ENCODE results near the gene KRTAP1-3. TPM values are rescaled to one million over a fixed set of nuclear protein-coding genes. Genes with fewer than 3 reads are reported as not detected.
"Not testable (repeated sequence)": the region's sequence is repeated elsewhere in the genome, so short reads cannot be mapped to it uniquely, and the experiment has no call there.

KRTAP1-3 gene
- total RNA-seq, 3 donors from 2014 or later = not detected

DNA sequence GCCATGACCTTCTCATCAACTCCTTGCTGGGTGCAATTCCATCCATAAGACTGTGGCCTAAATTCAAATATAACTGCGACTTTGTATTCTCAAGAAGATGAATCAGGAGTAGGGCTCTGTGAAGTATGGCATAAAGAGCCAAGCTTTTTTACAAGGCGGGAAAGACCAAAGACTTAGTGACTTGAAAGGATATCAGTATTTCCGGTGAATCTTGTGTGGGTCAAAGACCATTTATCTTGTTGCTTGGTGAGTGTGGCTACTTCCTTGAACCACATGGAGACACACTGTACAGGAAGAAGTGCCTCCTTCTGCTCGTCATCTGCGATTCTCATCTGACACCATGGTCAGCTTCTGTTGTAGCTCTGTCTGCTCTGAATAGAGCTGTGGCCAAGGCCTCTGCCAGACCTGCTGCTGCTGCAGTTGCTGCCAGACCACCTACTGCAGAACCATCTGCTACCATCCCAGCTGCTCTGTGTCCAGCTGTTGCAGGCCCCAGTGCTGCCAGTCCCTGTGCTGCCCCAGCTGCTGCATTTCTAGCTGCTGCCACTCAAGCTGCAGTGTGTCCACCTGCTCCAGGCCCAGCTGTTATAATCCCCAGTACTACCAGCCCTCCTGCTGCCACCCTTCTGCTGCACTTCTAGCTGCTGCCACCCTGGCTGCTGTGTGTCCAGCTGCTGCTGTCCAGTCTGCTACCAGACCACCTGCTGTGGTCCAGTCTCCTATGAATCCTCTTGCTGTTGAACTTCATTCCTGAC lies 37.1 kb upstream of the KRTAP1-3 start:
- H3K27ac ChIP-seq = no peak overlapping the region
- no peaks in the 10 kb centered on the region for H3K4me1 ChIP-seq
- H3K36me3 ChIP-seq = no peaks in the 10 kb centered on the region
- H3K4me3 ChIP-seq = no peak overlapping the region
- TF ChIP-seq POLR2A (IDR thresholded peaks at IDR 0.05) (no peak), POLR2AphosphoS5 (IDR thresholded peaks at IDR 0.05) (no peak)
- TF ChIP-seq, protein P1, sequence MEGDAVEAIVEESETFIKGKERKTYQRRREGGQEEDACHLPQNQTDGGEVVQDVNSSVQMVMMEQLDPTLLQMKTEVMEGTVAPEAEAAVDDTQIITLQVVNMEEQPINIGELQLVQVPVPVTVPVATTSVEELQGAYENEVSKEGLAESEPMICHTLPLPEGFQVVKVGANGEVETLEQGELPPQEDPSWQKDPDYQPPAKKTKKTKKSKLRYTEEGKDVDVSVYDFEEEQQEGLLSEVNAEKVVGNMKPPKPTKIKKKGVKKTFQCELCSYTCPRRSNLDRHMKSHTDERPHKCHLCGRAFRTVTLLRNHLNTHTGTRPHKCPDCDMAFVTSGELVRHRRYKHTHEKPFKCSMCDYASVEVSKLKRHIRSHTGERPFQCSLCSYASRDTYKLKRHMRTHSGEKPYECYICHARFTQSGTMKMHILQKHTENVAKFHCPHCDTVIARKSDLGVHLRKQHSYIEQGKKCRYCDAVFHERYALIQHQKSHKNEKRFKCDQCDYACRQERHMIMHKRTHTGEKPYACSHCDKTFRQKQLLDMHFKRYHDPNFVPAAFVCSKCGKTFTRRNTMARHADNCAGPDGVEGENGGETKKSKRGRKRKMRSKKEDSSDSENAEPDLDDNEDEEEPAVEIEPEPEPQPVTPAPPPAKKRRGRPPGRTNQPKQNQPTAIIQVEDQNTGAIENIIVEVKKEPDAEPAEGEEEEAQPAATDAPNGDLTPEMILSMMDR (IDR thresholded peaks at IDR 0.05) = no peak
- no peaks in the 10 kb centered on the region for H3K9me3 ChIP-seq
- intact Hi-C loops (cut with DNase I; ENCODE audit: low total_unique reads) = no loop called here
- H3K27me3 ChIP-seq = no peaks in the 10 kb centered on the region
- no peak for DNase-seq (ENCODE audit: low spot score in 2 of 2)

DNA sequence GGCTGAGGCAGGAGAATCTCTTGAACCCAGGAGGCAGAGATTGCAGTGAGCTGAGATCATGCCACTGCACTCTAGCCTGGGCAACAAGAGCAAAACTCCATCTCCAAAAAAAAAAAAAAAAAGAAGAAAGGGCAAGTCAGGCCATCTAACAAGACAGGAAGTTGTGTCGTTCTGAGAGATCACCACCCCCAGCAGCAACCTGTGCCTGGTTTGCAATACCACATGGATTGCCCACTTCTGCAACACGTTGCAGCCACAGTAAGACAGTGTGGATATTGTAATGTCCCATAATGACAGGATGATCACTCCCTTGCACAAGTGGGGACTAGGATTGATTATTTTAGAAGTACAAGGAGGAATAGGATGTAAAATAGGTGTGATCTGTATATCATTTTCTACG lies 34.4 kb upstream of the KRTAP1-3 start:
- DNase-seq (ENCODE audit: low spot score in 2 of 2) = no peak
- Histone ChIP-seq H3K27ac (no peak overlapping the region), H3K4me3 (no peak overlapping the region), H3K9me3 (no peaks in the 10 kb centered on the region), H3K27me3 (no peaks in the 10 kb centered on the region), H3K4me1 (no peaks in the 10 kb centered on the region), H3K36me3 (no peaks in the 10 kb centered on the region)
- no peak for TF ChIP-seq POLR2A (IDR thresholded peaks at IDR 0.05)
- intact Hi-C loops (cut with DNase I; ENCODE audit: low total_unique reads) = no loop called here

DNA sequence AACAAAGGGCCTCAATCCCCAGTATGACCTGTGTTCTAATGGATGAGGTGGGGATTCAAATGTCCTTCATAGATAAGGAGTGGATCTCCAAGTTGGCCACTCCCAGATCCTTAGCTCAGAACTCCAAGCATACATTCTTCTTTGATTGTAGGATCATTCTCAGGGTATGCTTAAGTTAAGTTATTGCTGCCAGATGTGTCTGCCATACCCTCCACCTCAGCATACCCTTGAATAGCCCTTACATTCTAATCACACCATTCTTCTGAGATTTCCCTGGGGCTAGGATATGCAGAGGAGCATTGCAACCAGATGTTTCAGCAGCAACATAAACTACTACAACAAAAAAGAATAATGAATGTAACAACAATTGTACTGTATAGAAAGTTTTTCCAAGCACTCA lies 32.6 kb upstream of the KRTAP1-3 start:
- TF ChIP-seq POLR2AphosphoS5 (IDR thresholded peaks at IDR 0.05) (no peak), POLR2A (IDR thresholded peaks at IDR 0.05) (no peak)
- TF ChIP-seq, protein P1 (IDR thresholded peaks at IDR 0.05) = no peak
- intact Hi-C loops (cut with DNase I; ENCODE audit: low total_unique reads) = no loop called here
- Histone ChIP-seq H3K27ac (no peak overlapping the region), H3K36me3 (no peaks in the 10 kb centered on the region), H3K4me1 (no peaks in the 10 kb centered on the region), H3K4me3 (no peak overlapping the region), H3K9me3 (no peaks in the 10 kb centered on the region), H3K27me3 (no peaks in the 10 kb centered on the region)
- no peak for DNase-seq (ENCODE audit: low spot score in 2 of 2)

DNA sequence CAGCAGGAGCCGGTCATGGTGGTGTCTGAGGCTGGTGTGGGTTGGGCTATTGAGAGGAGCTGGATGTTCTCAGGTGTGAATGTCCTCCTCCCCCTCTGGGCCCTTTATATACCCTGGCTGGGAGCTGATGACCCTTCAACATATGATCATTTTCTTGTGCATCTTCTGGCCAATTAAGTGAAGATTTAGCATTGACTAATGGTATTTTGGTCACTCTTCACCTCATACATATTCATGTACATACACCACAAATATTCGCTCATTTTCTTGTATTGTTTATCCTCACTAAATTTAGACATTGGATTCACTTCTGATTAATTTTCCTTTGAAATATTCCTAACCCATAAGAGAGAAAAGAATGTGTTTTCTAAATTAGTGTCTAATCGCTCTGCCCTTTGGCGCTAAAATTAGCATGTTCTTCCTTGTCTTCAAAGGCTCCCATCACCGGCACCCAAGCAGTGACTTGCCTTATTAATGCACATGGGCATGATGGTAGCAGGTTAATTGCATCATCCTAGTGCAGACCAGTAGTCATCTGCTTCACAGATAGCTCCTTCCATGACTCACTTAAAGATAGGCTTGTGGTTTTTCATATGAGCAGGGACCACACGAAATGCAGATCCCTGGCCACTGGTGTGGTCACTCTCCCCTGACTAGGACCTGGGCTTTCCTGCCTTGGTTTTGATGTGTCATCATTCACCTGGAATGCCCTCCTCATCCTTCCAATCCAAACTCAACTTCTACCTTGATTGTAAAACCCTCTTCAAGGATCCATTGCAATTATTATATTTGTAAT lies 31.4 kb upstream of the KRTAP1-3 start, which contains the start of gene KRTAP2-4:
Gene KRTAP2-4 (minus strand): TSS at position 51 of the 796 bp plus-strand sequence. CDS start 34 bp downstream, at position 17.
- DNase-seq (ENCODE audit: low spot score in 2 of 2) = no peak
- Histone ChIP-seq H3K36me3 (no peaks in the 10 kb centered on the region), H3K4me3 (no peak within 1 kb of the TSS), H3K27me3 (no peaks in the 10 kb centered on the region), H3K4me1 (no peaks in the 10 kb centered on the region), H3K9me3 (no peaks in the 10 kb centered on the region), H3K27ac (no peak within 1 kb of the TSS)
- TF ChIP-seq, protein P1 (IDR thresholded peaks at IDR 0.05) = no peak
- no peak for TF ChIP-seq POLR2AphosphoS5 (IDR thresholded peaks at IDR 0.05)
- TF ChIP-seq POLR2A (IDR thresholded peaks at IDR 0.05) = no peak
- intact Hi-C loops (cut with DNase I; ENCODE audit: low total_unique reads) = no loop called here

DNA sequence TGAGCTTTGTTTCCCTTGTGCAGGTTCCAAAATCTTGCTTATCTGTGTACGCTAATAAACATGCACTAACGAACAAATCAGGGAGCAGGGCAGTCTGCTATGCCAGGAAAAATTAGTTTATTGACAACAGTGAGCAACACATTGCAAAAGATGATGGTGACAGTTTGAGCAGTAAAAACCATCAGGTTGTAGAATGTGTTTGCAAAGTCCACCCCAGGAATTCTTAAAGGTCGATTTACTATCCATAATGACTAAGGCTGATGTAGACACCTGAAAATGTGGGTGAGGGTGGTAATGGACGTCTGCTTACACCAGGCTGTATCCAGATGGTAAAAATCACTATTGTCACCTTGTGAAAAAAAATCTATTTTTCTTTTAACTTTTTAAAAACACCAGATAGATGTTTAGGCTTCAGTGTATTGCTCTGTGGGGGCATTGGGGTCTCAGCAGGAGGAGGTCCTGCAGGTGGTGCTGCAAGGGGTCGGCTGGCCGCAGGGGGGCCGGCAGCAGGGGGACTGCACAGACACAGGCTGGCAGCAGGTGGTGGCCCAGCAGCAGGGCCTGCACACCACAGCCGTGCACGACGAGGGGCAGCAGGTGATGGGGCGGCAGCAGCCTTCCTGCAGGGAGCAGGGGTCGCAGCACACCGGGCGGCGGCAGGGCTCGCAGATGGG lies 30.5 kb upstream of the KRTAP1-3 start:
- intact Hi-C loops (cut with DNase I; ENCODE audit: low total_unique reads); H3K4me1 ChIP-seq; H3K36me3 ChIP-seq; H3K9me3 ChIP-seq; H3K27me3 ChIP-seq; H3K27ac ChIP-seq; H3K4me3 ChIP-seq; DNase-seq (ENCODE audit: low spot score in 2 of 2): not testable (repeated sequence)

All from breast epithelium (tissue), 4 donors.